D721Med (cell line): Measurements from ENCODE around the gene NUP62CL.
"Not testable (repeated sequence)": the region's sequence is repeated elsewhere in the genome, so short reads cannot be mapped to it uniquely, and the experiment has no call there.

Source experiments
- DNase-seq: peaks from one replicate; pipeline ENCODE4 v3.0.0; 2011; ENCODE audit warnings: low spot score; ENCODE audit not compliant: insufficient read length
- FAIRE-seq: peaks from 2 replicates; lab custom pipeline; 2011; peaks lifted over from hg19 to GRCh38; lab: Jason Lieb, UNC
- CTCF ChIP-seq: IDR thresholded peaks from 2 replicates; pipeline ENCODE4 v1.5.1; 2012; ENCODE audit warnings: mild to moderate bottlenecking, control low read depth; ENCODE audit not compliant: insufficient read depth; ENCODE audit errors: missing control alignments

Gene NUP62CL

GRCh38 chrX:107207089-107207488 lies 856 bp upstream of the NUP62CL start:
- DNase-seq (no peak), FAIRE-seq (no peak)
- TF ChIP-seq CTCF: no peak

GRCh38 chrX:107206697-107207065 lies 448 bp upstream of the NUP62CL start:
- DNase-seq (no peak), FAIRE-seq (no peak)
- TF ChIP-seq CTCF: no peak

- DNase-seq (no peak), FAIRE-seq (no peak)
- TF ChIP-seq CTCF: no peak
These were observed 2.1 kb downstream of the NUP62CL start for GRCh38 chrX:107204068-107204605.

- TF ChIP-seq CTCF: no peak
- FAIRE-seq: no peak
- no peak for DNase-seq
These were observed 6.7 kb downstream of the NUP62CL start for GRCh38 chrX:107199491-107199890.

- not testable (repeated sequence) for DNase-seq, FAIRE-seq
These were observed 8.2 kb downstream of the NUP62CL start for GRCh38 chrX:107198074-107198473.

GRCh38 chrX:107197319-107197718 lies 8.9 kb downstream of the NUP62CL start:
- no peak for DNase-seq
- no peak for TF ChIP-seq CTCF
- no peak for FAIRE-seq

- TF ChIP-seq CTCF: no peak
- DNase-seq: no peak
- FAIRE-seq: no peak
These were observed 34.7 kb downstream of the NUP62CL start for GRCh38 chrX:107171369-107172102.
